ENCODE data around the gene SMIM33. TPM values are rescaled to one million over a fixed set of nuclear protein-coding genes. Genes with fewer than 3 reads are reported as not detected.
A peak's percentile ranks its signal among the peaks of the same experiment; 100 is the strongest.
"Not testable (repeated sequence)": the region's sequence is repeated elsewhere in the genome, so short reads cannot be mapped to it uniquely, and the experiment has no call there.

Gene SMIM33
- total and polyA plus RNA-seq, 2 donors: 0.05 to 0.28 TPM

- peaks cover 19 to 24% of the 10 kb centered on the region in 2 donors for H3K36me3 ChIP-seq (ENCODE audit: control insufficient read depth in 2 of 2, insufficient read depth in 2 of 2, low read length in 1 of 2)
- DNase-seq (ENCODE audit: low read depth in 6 of 9, low spot score in 9 of 9): no peak
- H3K9me3 ChIP-seq (ENCODE audit: control insufficient read depth in 2 of 2, insufficient read depth in 1 of 2, low read length in 1 of 2): peaks cover 0 to 3% of the 10 kb centered on the region in 2 donors
- peak overlapping the region in 1 of 2 donors; percentile 19 for H3K27ac ChIP-seq (ENCODE audit: low read depth in 1 of 2, low read length in 1 of 2)
- WGBS: 57% methylated on average over 13 of the region's 13 CpGs
- H3K4me1 ChIP-seq (ENCODE audit: control insufficient read depth in 2 of 2, insufficient read depth in 2 of 2, low read length in 2 of 2): peaks cover 54 to 81% of the 10 kb centered on the region in 2 donors
- no peak overlapping the region for H3K4me3 ChIP-seq (ENCODE audit: low read length in 2 of 2)
- H3K27me3 ChIP-seq (ENCODE audit: control insufficient read depth in 2 of 2, insufficient read depth in 1 of 2, low read length in 1 of 2): no peaks in the 10 kb centered on the region
These were observed 5.2 kb downstream of the SMIM33 start for GRCh38 chr5:139475865-139476617.

DNA sequence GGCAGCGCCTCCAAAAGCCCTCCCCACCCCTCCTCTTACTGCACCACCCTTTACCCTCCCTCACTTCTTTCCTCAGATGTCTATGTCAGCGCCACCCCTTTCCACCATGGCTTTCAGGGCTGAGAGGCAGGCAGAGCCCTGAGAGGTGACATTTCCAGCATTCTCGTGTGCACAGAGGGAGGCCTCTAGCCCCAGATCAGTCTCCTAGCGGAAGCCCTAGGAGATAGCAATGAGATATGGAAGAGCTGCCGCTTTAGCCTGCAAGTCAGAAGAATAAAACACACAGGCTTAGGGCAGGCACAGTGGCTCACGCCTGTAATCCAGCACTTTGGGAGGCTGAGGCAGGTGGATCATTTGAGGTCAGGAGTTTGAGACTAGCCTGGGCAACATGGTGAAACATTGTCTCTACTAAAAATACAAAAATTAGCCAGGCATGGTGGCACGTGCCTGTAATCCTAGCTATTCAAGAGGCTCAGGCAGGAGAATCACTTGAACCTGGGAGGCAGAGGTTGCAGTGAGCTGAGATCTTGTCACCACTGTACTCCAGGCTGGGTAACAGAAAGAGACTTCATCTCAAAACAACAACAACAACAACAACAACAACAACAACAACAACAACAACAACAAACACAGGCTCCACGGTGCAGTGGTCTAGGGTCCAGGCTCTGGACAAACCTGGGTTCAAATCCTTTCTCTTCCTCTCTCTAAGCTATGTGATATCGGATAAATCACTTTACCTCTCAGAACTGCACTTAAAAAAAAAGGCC lies 8.0 kb downstream of the SMIM33 start:
- not testable (repeated sequence) for H3K4me3 ChIP-seq (ENCODE audit: low read length in 2 of 2); H3K27ac ChIP-seq (ENCODE audit: low read depth in 1 of 2, low read length in 1 of 2); H3K27me3 ChIP-seq (ENCODE audit: control insufficient read depth in 2 of 2, insufficient read depth in 1 of 2, low read length in 1 of 2); H3K9me3 ChIP-seq (ENCODE audit: control insufficient read depth in 2 of 2, insufficient read depth in 1 of 2, low read length in 1 of 2); DNase-seq (ENCODE audit: low read depth in 6 of 9, low spot score in 9 of 9)
- H3K36me3 ChIP-seq (ENCODE audit: control insufficient read depth in 2 of 2, insufficient read depth in 2 of 2, low read length in 1 of 2): peaks cover 19 to 24% of the 10 kb centered on the region in 2 donors
- 89% methylated on average over 9 of the region's 9 CpGs for WGBS
- H3K4me1 ChIP-seq (ENCODE audit: control insufficient read depth in 2 of 2, insufficient read depth in 2 of 2, low read length in 2 of 2): peaks cover 46 to 76% of the 10 kb centered on the region in 2 donors

- H3K27me3 ChIP-seq (ENCODE audit: control insufficient read depth in 2 of 2, insufficient read depth in 1 of 2, low read length in 1 of 2); DNase-seq (ENCODE audit: low read depth in 6 of 9, low spot score in 9 of 9); H3K27ac ChIP-seq (ENCODE audit: low read depth in 1 of 2, low read length in 1 of 2); H3K9me3 ChIP-seq (ENCODE audit: control insufficient read depth in 2 of 2, insufficient read depth in 1 of 2, low read length in 1 of 2); H3K4me3 ChIP-seq (ENCODE audit: low read length in 2 of 2): not testable (repeated sequence)
- Histone ChIP-seq H3K4me1 (ENCODE audit: control insufficient read depth in 2 of 2, insufficient read depth in 2 of 2, low read length in 2 of 2) (peaks cover 37 to 68% of the 10 kb centered on the region in 2 donors), H3K36me3 (ENCODE audit: control insufficient read depth in 2 of 2, insufficient read depth in 2 of 2, low read length in 1 of 2) (peaks cover 19 to 24% of the 10 kb centered on the region in 2 donors)
- over 99% methylated on average over 4 of the region's 4 CpGs for WGBS
These were observed 8.9 kb downstream of the SMIM33 start for GRCh38 chr5:139479729-139480128.

DNA sequence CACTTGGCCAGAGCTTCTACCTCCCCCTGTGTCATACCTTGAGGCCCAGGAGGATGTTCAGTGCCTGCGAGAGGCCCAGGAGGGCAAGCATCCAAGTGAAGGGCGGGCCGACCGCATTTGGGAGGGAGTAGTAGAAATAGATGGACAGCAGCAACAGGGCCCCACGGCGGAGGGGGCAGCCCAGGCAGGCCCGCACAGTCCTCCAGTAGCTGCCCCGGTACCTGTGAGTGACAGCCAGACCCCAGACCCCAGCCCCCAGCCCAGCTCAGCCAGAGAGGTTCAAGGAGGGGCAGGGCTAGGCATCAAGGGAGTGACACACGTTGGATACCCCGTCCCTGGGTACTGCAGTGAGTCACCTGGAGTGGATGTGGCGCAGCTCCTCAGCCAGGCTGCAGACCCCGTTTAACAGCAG lies 10.3 kb downstream of the SMIM33 start:
- Histone ChIP-seq H3K36me3 (ENCODE audit: control insufficient read depth in 2 of 2, insufficient read depth in 2 of 2, low read length in 1 of 2) (peaks cover 13 to 18% of the 10 kb centered on the region in 2 donors), H3K9me3 (ENCODE audit: control insufficient read depth in 2 of 2, insufficient read depth in 1 of 2, low read length in 1 of 2) (no peaks in the 10 kb centered on the region), H3K4me1 (ENCODE audit: control insufficient read depth in 2 of 2, insufficient read depth in 2 of 2, low read length in 2 of 2) (peaks cover 23 to 57% of the 10 kb centered on the region in 2 donors), H3K27me3 (ENCODE audit: control insufficient read depth in 2 of 2, insufficient read depth in 1 of 2, low read length in 1 of 2) (no peaks in the 10 kb centered on the region), H3K4me3 (ENCODE audit: low read length in 2 of 2) (peak overlapping the region; percentile 47 to 57), H3K27ac (ENCODE audit: low read depth in 1 of 2, low read length in 1 of 2) (peak overlapping the region; percentile 94 to 96)
- DNase-seq (ENCODE audit: low read depth in 6 of 9, low spot score in 9 of 9): no peak
- 24% methylated on average over 12 of the region's 12 CpGs for WGBS

DNA sequence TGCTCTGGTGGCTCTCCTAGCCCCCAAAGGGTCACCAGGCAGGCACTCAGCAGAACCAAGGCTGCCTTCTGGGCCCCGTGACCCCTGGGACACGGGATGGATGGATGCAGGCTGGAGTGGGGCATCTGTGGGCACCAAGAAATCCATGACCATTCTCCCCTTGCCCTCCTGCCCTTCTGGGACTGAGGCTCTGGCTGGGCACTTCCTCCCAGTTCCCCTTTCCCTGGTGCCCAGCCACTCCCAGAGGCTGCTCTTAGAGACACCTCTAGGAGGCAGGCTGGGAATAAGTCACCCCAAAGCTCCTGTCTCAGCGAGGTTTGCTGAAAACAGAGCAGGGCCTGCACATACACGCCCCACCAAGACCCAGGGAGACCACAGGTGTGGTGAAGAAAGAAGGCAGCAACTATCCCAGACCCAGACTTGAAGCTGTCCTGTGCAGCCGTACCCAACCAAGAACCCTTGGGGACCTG lies 10.8 kb downstream of the SMIM33 start:
- WGBS: 12% methylated on average over 5 of the region's 5 CpGs
- DNase-seq (ENCODE audit: low read depth in 6 of 9, low spot score in 9 of 9): no peak
- peaks cover 21 to 59% of the 10 kb centered on the region in 2 donors for H3K4me1 ChIP-seq (ENCODE audit: control insufficient read depth in 2 of 2, insufficient read depth in 2 of 2, low read length in 2 of 2)

GRCh38 chr5:139482050-139482889 lies 11.5 kb downstream of the SMIM33 start, which contains the start of gene STING1:
STING1 (minus strand) TSS chr5:139482758; CDS start chr5:139481704, 1,054 bp downstream.
- H3K4me1 ChIP-seq (ENCODE audit: control insufficient read depth in 2 of 2, insufficient read depth in 2 of 2, low read length in 2 of 2): peaks cover 21 to 57% of the 10 kb centered on the region in 2 donors
- H3K27ac ChIP-seq (ENCODE audit: low read depth in 1 of 2, low read length in 1 of 2): peak within 1 kb of the TSS; percentile 94 to 96
- no peaks in the 10 kb centered on the region for H3K9me3 ChIP-seq (ENCODE audit: control insufficient read depth in 2 of 2, insufficient read depth in 1 of 2, low read length in 1 of 2)
- peaks cover 9 to 13% of the 10 kb centered on the region in 2 donors for H3K36me3 ChIP-seq (ENCODE audit: control insufficient read depth in 2 of 2, insufficient read depth in 2 of 2, low read length in 1 of 2)
- WGBS: under 1% methylated on average over 19 of the region's 19 CpGs
- peak within 1 kb of the TSS; percentile 47 to 57 for H3K4me3 ChIP-seq (ENCODE audit: low read length in 2 of 2)
- DNase-seq (ENCODE audit: low read depth in 6 of 9, low spot score in 9 of 9): peak in 3 of 9 donors; percentile 41 to 81 (median 44)
- H3K27me3 ChIP-seq (ENCODE audit: control insufficient read depth in 2 of 2, insufficient read depth in 1 of 2, low read length in 1 of 2): no peaks in the 10 kb centered on the region

More for the DNA sequence above, 10.8 kb downstream of the SMIM33 start:
- Histone ChIP-seq H3K27ac (ENCODE audit: low read depth in 1 of 2, low read length in 1 of 2) (peak overlapping the region; percentile 94 to 96), H3K36me3 (ENCODE audit: control insufficient read depth in 2 of 2, insufficient read depth in 2 of 2, low read length in 1 of 2) (peaks cover 12 to 16% of the 10 kb centered on the region in 2 donors), H3K27me3 (ENCODE audit: control insufficient read depth in 2 of 2, insufficient read depth in 1 of 2, low read length in 1 of 2) (no peaks in the 10 kb centered on the region), H3K4me3 (ENCODE audit: low read length in 2 of 2) (peak overlapping the region; percentile 47 to 57), H3K9me3 (ENCODE audit: control insufficient read depth in 2 of 2, insufficient read depth in 1 of 2, low read length in 1 of 2) (no peaks in the 10 kb centered on the region)

GRCh38 chr5:139482890-139483208 lies 12.0 kb downstream of the SMIM33 start:
- H3K27ac ChIP-seq (ENCODE audit: low read depth in 1 of 2, low read length in 1 of 2): peak overlapping the region; percentile 94 to 96
- H3K27me3 ChIP-seq (ENCODE audit: control insufficient read depth in 2 of 2, insufficient read depth in 1 of 2, low read length in 1 of 2); H3K9me3 ChIP-seq (ENCODE audit: control insufficient read depth in 2 of 2, insufficient read depth in 1 of 2, low read length in 1 of 2); DNase-seq (ENCODE audit: low read depth in 6 of 9, low spot score in 9 of 9); H3K36me3 ChIP-seq (ENCODE audit: control insufficient read depth in 2 of 2, insufficient read depth in 2 of 2, low read length in 1 of 2): not testable (repeated sequence)
- peaks cover 21 to 57% of the 10 kb centered on the region in 2 donors for H3K4me1 ChIP-seq (ENCODE audit: control insufficient read depth in 2 of 2, insufficient read depth in 2 of 2, low read length in 2 of 2)
- H3K4me3 ChIP-seq (ENCODE audit: low read length in 2 of 2): peak overlapping the region in 1 of 2 donors; percentile 57
- 43% methylated on average over 6 of the region's 6 CpGs for WGBS

DNA sequence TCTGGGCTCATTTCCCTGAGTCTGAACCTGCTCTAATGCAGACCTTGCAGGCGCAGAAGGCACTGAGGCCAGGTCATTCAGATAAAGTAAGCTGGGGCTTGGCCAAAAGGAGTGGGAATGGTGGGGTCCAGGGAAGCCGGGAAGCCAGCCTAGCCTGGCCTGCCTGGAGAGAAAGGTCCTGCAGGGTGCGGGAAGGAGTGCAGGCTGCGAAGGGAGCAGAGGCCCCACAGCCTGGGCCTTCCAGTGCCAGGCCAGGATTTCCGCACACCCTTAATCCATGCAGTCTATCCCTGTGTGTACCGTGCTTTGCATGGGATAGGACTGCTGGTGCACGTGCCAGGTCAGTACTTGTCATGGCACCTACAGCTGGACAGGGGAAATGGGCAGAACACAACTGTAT lies 15.4 kb downstream of the SMIM33 start:
- WGBS: 95% methylated on average over 7 of the region's 7 CpGs
- H3K27me3 ChIP-seq (ENCODE audit: control insufficient read depth in 2 of 2, insufficient read depth in 1 of 2, low read length in 1 of 2): no peaks in the 10 kb centered on the region
- DNase-seq (ENCODE audit: low read depth in 6 of 9, low spot score in 9 of 9): no peak
- peaks cover 17 to 39% of the 10 kb centered on the region in 2 donors for H3K4me1 ChIP-seq (ENCODE audit: control insufficient read depth in 2 of 2, insufficient read depth in 2 of 2, low read length in 2 of 2)
- peak overlapping the region in 1 of 2 donors; percentile 18 for H3K27ac ChIP-seq (ENCODE audit: low read depth in 1 of 2, low read length in 1 of 2)
- H3K4me3 ChIP-seq (ENCODE audit: low read length in 2 of 2): no peak overlapping the region
- no peaks in the 10 kb centered on the region for H3K36me3 ChIP-seq (ENCODE audit: control insufficient read depth in 2 of 2, insufficient read depth in 2 of 2, low read length in 1 of 2)
- H3K9me3 ChIP-seq (ENCODE audit: control insufficient read depth in 2 of 2, insufficient read depth in 1 of 2, low read length in 1 of 2): no peaks in the 10 kb centered on the region

Data from thymus (tissue), 11 donors.